A673 (cell line): ENCODE data around the gene HMGCS1. TPM values are rescaled to one million over a fixed set of nuclear protein-coding genes. Genes with fewer than 3 reads are reported as not detected.

Source experiments
- BruUV-seq: library from RNA; stranded (reverse); fragments of 400-500 nt; replicated peaks from 2 replicates; lab custom pipeline; 2021; lab: Mats Ljungman, UMichigan
- CTCF ChIA-PET: fragments of 300-600 bp; sonication (Branson Sonifier 250); formaldehyde crosslinking; loops from one replicate; lab custom pipeline; 2022; ENCODE audit warnings: antibody characterized with exemption; lab: Charles Lee
- POLR2A ChIA-PET: fragments of 300-600 bp; sonication (Branson Sonifier 250); formaldehyde crosslinking; loops from one replicate; lab custom pipeline; 2022; ENCODE audit warnings: antibody characterized with exemption; ENCODE audit not compliant: low non-redundant PET; lab: Charles Lee
- DNase-seq: peaks from one replicate; pipeline ENCODE4 v3.0.0-alpha.2; 2015; ENCODE audit warnings: low spot score
- H3K27ac ChIP-seq: fragments of 200-600 bp; sonication (generic); 2 replicates; pipeline ENCODE4 v1.5.1; 2016; ENCODE audit warnings: mixed run types, low read depth, mild to moderate bottlenecking, mixed read lengths, antibody characterized with exemption, low read length; ENCODE audit not compliant: poor library complexity, severe bottlenecking
- H3K27me3 ChIP-seq: fragments of 200-600 bp; sonication (generic); replicated peaks from 2 replicates; pipeline ENCODE4 v1.6.1; 2017; ENCODE audit warnings: mixed run types, low read depth, mild to moderate bottlenecking, mixed read lengths, antibody characterized with exemption, low read length; ENCODE audit not compliant: insufficient read depth, poor library complexity
- H3K36me3 ChIP-seq: fragments of 200-600 bp; sonication (generic); 2 replicates; pipeline ENCODE4 v1.6.1; 2016; ENCODE audit warnings: mixed run types, mild to moderate bottlenecking, mixed read lengths, antibody characterized with exemption, low read length; ENCODE audit not compliant: insufficient read depth, poor library complexity, severe bottlenecking
- H3K4me1 ChIP-seq: fragments of 200-600 bp; sonication (generic); 2 replicates; pipeline ENCODE4 v1.6.1; 2017; ENCODE audit warnings: mixed run types, mild to moderate bottlenecking, mixed read lengths, antibody characterized with exemption, low read length; ENCODE audit not compliant: insufficient read depth, poor library complexity, severe bottlenecking
- H3K4me3 ChIP-seq: fragments of 200-600 bp; sonication (generic); 2 replicates; pipeline ENCODE4 v1.5.1; 2016; ENCODE audit warnings: low read depth, mixed run types, mild to moderate bottlenecking, mixed read lengths, low read length; ENCODE audit not compliant: poor library complexity, severe bottlenecking
- H3K9me3 ChIP-seq: fragments of 200-600 bp; sonication (generic); 2 replicates; pipeline ENCODE4 v1.6.1; 2016; ENCODE audit warnings: mixed run types, low read depth, mild to moderate bottlenecking, mixed read lengths, antibody characterized with exemption, low read length; ENCODE audit not compliant: poor library complexity, severe bottlenecking
- EZH2 ChIP-seq: fragments of 200-600 bp; sonication (generic); IDR thresholded peaks from 2 replicates; pipeline ENCODE4 v1.6.1; 2017; ENCODE audit warnings: borderline replicate concordance, low read depth, mild to moderate bottlenecking, mixed read lengths, antibody characterized with exemption, low read length; ENCODE audit not compliant: poor library complexity, severe bottlenecking
- intact Hi-C: fragments of 100-400 bp; cut with micrococcal nuclease; formaldehyde crosslinking; loops from one replicate; pipeline ENCODE4 v1.10.0; 2022; ENCODE audit not compliant: unreplicated experiment
- total RNA-seq: library from RNA; stranded (reverse); gene quantifications from 2 replicates; pipeline ENCODE4 v1.2.3, GENCODE V29; 2021
- TF ChIP-seq, protein P1 (sequence below): fragments of 300-800, 200-600 bp; sonication (generic); conservative IDR thresholded peaks from 2 replicates; pipeline ENCODE4 v1.5.1; 2017; ENCODE audit warnings: low read depth, mild to moderate bottlenecking, antibody characterized with exemption, low read length, moderate library complexity, mixed read lengths

Gene HMGCS1
- total RNA-seq, 1 experiment from 2014 or later: 162 TPM

DNA sequence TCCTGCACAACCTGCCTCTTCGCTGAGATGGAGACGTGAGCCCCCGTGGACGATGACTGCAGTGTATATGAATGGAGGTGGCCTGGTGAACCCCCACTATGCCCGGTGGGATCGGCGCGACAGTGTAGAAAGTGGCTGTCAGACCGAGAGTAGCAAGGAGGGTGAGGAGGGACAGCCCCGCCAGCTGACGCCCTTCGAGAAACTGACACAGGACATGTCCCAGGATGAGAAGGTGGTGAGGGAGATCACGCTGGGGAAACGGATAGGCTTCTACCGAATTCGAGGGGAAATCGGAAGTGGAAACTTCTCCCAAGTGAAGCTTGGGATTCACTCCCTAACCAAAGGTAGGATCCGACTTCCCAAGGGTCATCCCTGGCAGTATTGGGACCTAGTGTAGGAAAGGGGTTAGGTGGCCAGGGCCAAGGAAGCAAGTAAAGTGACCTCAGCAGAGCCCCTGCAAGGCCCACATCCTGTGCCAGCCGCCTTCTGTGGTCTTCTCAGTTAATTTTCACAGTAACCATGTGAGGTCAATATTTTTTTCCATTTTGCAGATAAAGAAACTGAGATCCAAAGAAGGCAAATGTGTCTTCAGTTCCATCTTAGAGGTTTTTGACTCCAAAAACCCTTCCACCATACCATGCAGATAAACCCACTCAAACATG is 67.4 kb downstream of the HMGCS1 start:
- H3K27ac ChIP-seq: no peak overlapping the region
- H3K4me3 ChIP-seq: no peak overlapping the region
- H3K27me3 ChIP-seq: peaks cover 9% of the 10 kb centered on the region
- BruUV-seq: no TSS peak
- no peak for DNase-seq
- ChIA-PET CTCF (no interaction called here), POLR2A (no interaction called here)
- H3K9me3 ChIP-seq: no peaks in the 10 kb centered on the region
- intact Hi-C loops: no loop called here
- H3K36me3 ChIP-seq: no peaks in the 10 kb centered on the region
- no peaks in the 10 kb centered on the region for H3K4me1 ChIP-seq
- TF ChIP-seq, protein P1, sequence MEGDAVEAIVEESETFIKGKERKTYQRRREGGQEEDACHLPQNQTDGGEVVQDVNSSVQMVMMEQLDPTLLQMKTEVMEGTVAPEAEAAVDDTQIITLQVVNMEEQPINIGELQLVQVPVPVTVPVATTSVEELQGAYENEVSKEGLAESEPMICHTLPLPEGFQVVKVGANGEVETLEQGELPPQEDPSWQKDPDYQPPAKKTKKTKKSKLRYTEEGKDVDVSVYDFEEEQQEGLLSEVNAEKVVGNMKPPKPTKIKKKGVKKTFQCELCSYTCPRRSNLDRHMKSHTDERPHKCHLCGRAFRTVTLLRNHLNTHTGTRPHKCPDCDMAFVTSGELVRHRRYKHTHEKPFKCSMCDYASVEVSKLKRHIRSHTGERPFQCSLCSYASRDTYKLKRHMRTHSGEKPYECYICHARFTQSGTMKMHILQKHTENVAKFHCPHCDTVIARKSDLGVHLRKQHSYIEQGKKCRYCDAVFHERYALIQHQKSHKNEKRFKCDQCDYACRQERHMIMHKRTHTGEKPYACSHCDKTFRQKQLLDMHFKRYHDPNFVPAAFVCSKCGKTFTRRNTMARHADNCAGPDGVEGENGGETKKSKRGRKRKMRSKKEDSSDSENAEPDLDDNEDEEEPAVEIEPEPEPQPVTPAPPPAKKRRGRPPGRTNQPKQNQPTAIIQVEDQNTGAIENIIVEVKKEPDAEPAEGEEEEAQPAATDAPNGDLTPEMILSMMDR: no peak
- TF ChIP-seq EZH2: no peak

DNA sequence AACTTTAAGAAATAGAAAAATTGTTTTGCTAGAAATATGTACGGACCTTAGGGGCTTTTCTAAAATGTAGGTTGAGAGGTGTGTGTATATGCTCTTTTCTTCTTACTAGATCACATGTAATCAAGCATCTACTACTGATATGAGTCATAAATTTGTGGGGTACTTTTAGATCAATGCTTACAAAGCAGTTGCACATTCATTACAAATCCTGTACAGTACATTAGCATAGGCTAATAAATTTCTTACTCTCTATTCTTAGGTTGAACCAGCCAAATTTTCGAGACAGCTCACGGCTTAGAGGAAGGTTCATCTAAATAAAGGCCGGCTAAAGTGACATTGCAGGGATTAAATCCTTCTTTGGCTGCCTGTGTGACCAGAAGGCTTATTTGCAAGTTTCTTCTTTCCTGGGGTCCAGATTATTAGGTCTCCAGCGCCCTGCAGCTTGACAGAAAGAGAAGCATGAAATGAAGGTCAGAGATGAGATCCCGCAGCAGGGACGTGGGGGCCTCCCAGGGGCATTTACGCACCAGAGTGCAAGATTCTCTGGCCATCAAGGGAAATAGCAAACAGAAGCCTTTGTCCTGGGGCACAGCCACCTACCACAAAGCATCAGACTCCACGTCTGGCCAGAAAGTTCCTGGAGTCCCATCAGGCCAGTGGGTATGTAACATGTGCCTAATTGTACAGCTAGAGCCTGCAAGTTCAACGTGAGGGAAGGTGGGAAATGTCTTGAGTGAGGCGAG is 68.2 kb downstream of the HMGCS1 start:
- TF ChIP-seq, protein P1: no peak
- no peak for TF ChIP-seq EZH2
- intact Hi-C loops: no loop called here
- ChIA-PET CTCF (no interaction called here), POLR2A (no interaction called here)
- Histone ChIP-seq H3K4me1 (no peaks in the 10 kb centered on the region), H3K36me3 (no peaks in the 10 kb centered on the region), H3K9me3 (no peaks in the 10 kb centered on the region), H3K27me3 (peaks cover 9% of the 10 kb centered on the region), H3K27ac (no peak overlapping the region), H3K4me3 (no peak overlapping the region)
- no TSS peak for BruUV-seq
- no peak for DNase-seq

DNA sequence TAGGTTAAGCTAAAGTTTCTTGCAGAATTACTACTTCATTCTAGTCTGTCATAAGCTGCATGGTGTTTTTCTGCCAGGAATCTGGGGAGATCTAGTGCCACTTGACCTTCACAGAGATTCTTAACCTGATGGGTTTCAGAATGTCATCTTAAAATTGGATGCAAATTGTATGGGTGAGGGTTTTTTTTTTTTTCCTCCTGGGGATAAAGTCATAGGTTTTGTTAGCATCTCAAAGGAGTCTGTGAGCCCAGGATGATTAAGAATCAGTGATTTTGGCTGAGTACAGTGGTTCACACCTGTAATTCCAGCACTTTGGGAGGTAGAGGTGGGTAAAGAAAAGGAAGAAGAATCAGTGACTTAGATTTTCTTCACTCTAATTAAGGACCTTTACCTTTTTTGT is 69.9 kb downstream of the HMGCS1 start:
- Histone ChIP-seq H3K36me3 (no peaks in the 10 kb centered on the region), H3K4me3 (no peak overlapping the region), H3K4me1 (no peaks in the 10 kb centered on the region), H3K27me3 (peaks cover 13% of the 10 kb centered on the region), H3K9me3 (no peaks in the 10 kb centered on the region), H3K27ac (no peak overlapping the region)
- BruUV-seq: no TSS peak
- TF ChIP-seq, protein P1: no peak
- TF ChIP-seq EZH2: no peak
- POLR2A ChIA-PET: no interaction called here
- CTCF ChIA-PET: no interaction called here
- DNase-seq: no peak
- intact Hi-C loops: no loop called here
